Activated T-cell treated with anti-CD3 and anti-CD28 coated beads, Interleukin-2, amount 50 U/mL, for 48 hours (primary cell): ENCODE results near the gene RPS8.
"Not testable (repeated sequence)": the region's sequence is repeated elsewhere in the genome, so short reads cannot be mapped to it uniquely, and the experiment has no call there.

Source experiments
- DNase-seq, 2 experiments: peaks; one replicate each; pipeline ENCODE4 v3.0.0-alpha.2; 2020

RPS8 gene

GRCh38 chr1:44783697-44784093, 8.4 kb downstream of the RPS8 start:
- DNase-seq, result no peak

DNA sequence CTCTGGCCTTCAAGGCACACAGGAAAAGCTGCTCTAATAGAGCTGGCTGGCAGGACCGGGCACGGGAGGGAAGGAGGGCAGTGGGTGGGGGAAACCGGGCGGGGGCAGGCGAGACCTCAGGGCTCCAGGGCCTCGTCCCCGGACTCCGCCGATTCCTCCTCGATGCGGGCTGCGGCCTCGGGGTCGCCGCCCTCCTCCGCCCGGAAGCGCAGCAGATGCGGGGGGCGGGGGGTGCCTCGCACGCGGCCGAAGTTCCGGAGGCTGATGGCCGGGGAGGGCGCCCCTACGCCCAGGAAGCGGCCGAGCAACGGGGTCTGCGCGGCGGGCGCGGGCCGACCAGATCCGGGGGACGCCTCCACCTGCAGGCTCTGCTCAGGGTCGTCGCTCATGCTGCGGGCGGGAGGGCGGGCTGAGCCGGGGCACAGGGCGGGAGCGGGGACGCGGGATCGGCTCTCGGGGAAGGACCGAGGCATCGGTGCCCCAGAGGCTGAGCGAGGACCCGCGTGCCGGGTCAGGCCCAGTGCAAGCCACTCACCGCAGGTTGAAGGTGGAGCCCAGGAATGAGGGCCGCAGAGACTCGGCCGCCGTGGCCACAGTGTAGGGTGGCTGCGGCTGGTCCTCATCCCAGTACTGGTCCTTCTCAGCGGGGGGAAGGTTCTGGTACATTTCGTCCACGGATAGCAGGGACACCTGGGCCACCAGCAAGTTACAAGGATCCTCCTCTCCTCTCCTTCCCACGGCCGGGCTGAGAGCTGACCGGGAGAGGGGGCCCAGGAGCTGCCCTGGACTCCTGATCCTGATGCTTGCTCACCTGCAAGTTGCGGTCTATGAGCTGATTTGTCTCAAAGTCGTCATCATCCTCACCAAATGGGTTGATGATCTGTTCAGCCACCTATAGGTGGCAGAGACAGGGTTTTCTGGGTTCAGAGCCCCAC, 9.0 kb downstream of the RPS8 start:
- peak in 1 of 2 experiments; percentile 59 for DNase-seq

DNA sequence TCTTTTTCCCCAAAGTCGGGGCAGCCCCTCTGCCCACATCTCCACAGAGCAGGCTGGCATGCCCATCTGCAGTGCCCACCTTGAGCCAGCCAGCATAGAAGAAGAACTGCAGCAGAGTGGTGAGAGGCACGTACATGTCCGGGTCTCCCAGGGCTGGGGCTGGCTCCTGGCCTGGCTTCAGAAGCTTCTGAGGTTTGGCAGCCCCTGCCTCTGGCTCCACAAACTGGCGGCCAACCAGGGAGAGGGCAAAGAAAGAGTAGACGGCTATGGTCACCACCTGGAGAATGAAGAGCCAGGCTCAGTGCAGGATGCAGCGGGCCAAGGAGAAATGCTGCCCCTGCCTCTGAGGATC, 9.7 kb downstream of the RPS8 start:
- no peak for DNase-seq

- no peak for DNase-seq
Observed at GRCh38 chr1:44785501-44786137, 10.3 kb downstream of the RPS8 start.

DNA sequence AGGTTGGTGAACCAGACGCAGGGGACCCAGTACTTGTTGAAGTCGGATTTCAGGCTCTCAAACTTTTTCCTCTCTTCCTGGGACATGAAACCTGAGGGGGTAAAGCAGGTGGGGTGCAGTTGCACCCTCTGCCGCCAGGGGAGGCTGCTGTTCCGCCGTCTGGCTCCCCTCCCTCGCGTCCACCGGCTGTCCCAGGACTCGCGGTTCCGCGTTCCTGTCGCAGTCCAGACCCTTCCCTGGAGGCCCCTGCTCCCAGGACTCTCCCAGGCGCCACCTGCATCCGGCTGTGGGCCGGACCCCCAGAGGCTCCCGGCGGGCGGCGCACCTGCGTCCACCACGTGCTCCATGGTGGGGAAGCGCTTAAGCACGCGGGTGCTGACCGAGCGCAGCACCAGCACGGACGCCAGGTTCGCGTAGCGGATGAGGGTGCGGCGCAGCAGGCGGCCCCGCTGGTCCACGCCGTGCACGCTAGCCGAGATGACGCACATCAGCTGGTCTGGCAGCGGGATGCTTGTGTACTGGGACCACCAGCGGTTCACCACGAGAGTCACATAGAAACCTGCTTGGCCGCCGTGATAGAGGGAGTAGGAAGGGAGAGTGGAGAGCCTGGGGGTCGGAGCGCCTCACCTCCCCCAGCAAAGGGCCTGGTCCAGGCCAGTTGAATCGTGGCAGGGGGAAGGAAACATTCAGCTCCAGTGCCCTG, 10.9 kb downstream of the RPS8 start:
- DNase-seq, result peak; percentile 86 to 89

GRCh38 chr1:44786841-44787426, 11.6 kb downstream of the RPS8 start:
- no peak for DNase-seq

DNA sequence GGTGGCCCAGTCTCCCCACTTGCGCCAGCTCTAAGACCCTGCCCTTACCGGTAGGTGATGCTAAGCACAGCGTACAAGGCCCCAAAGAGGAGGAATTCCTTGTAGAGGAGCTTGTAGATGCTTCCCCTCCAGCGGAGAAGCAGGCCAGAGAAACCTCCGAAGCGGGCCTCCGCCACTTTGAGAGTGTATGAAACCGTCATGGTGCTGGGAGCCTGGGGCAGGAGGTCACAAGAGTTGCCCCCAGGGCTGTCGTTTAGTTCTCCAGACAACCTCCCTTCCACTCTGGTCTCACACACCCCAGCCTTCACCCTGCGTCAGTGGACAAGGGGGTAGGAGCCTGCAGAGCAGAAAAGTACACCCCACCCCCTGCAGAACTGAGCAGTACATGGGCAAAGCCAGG, 12.2 kb downstream of the RPS8 start:
- DNase-seq, result no peak

DNA sequence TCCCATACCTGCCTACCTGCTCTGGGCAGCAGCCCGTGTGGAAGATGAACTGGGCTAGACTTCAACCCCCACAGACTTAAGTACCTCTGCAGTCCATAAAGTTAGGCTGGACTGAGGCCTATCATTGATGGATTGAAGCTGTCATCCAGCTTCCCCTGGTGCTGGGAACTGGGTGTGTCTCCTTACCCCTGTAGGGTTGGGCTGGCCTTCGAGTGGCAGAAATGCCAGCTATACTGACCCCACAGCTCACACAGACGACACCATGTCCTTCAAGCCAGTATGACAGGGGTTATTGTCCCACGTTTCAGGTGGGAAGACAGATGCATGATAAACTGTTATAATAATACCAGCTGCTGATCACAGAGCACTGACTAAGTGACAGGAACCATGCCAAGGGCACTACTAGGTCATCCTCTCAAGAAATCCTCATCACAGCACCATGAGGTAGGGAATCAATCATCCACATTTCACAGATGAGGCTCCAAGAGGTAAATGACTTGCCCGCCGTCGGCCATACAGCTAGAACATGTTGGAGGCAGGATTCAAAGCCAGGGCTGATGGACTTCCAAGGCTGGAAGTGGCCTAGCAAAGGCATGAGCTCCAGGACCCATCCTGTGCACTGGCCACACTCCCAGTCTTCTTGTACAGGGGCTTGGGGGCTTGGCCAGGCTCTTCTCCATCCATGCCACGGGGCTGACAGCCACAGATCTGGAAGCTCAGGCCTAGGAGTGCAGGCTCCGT, 12.9 kb downstream of the RPS8 start, which contains the start of gene BEST4:
Gene BEST4 (minus strand): TSS at position 51 of the 741 bp plus-strand sequence. CDS start 465 bp downstream, outside the sequence.
- DNase-seq, result no peak

DNA sequence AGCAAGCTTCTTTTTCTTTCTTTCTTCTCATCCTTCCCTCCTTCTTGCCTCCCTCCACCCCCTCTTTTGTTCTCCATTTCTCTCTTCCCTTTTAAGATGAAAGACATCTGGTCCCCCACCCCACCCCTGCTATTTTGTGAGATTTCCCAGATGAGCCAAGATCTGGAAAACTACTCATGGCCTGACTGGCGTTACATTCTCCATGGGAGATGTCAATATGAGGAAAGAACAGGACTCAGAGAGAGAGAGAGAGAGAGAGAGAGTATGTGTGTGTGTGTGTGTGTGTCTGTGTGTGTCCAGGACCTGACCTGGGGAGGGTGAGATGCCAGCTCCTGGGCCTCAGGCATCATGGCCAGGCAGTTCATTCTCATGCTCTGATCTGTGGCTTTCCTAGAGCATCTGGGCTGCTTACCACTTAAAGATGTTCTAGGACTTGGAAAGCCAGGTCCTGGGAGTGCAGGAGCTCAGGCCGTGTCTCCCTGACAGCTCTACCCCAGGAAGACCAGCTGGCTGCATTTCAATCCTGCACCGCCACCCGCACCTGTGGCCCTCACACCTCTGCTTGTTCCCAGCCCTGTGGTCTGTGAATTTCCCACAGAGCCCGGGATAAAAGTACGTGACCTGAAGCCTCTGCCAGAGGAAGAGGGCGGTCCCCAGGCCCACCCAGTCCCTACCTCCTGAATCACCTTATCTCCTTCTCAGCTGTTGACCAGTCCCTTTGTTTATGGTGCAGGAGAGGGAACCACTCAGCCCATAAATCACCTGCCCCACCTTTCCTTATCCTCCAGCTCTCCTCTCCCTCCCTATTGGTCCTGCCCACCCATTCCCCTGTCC, 15.8 kb downstream of the RPS8 start:
- peak in 1 of 2 experiments; percentile 11 for DNase-seq

- DNase-seq, result peak in 1 of 2 experiments; percentile 15
Observed at GRCh38 chr1:44792736-44793502, 17.6 kb downstream of the RPS8 start.

DNA sequence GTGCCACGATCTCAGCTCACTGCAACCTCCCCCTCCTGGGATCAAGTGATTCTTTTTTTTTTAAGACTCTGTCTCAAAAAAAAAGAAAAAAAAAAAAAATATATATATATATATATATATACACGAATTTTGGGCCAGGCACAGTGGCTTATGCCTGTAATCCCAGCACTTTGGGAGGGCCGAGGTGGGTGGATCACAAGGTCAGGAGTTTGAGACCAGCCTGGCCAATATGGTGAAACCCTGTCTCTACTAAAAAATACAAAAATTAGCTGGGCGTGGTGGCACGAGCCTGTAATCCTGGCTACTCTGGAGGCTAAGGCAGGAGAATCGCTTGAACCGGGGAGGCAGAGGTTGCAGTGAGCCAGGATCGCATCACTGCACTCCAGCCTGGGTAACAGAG, 22.5 kb downstream of the RPS8 start:
- not testable (repeated sequence) for DNase-seq

DNA sequence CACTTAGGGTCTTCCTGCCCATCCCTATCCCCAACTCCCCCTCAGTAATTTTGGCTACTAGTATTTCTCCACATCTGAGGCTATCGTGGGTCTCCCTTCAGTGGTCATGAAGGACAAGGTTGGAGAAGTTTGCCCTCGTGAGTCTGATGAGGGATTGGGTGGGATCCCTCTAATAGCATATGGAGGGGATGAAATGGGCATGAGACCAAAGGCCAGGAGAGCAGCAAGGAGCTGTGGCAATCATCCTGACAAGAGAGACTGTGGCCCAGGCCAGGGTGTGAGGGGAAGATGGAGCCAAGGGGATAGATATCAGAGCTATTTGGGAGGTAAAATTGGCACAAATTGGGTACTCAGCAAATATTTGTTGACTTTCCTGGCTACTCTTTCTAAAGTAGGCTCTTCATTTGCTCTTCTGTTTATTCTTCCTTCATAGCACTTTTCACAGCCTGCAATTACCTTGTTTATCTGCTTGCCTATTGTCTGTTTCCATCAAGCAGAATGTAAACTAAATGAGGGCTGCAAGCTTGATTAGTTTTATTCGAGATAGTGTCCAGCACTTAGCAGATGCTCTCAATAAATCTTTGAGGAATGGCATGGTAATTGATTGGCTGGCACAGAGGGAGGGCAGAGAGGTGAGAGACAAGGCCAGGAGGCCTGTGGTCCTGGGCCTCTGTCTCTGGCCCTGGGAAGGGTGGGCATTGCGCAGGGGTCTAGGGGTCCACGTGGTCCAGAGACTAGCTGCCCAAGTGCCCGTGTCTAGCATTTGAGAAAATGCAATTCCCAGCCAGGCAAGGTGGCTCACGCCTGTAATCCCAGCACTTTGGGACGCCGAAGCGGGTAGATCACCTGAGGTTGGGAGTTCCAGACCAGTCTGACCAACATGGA, 23.4 kb downstream of the RPS8 start:
- DNase-seq, result no peak

- peak; percentile 98 to 99 for DNase-seq
Observed at GRCh38 chr1:44799770-44800584, 24.6 kb downstream of the RPS8 start, which contains the start of gene PLK3. Gene PLK3, plus strand, starts transcription at chr1:44800377. Its CDS starts 87 bp downstream, at chr1:44800464.

DNA sequence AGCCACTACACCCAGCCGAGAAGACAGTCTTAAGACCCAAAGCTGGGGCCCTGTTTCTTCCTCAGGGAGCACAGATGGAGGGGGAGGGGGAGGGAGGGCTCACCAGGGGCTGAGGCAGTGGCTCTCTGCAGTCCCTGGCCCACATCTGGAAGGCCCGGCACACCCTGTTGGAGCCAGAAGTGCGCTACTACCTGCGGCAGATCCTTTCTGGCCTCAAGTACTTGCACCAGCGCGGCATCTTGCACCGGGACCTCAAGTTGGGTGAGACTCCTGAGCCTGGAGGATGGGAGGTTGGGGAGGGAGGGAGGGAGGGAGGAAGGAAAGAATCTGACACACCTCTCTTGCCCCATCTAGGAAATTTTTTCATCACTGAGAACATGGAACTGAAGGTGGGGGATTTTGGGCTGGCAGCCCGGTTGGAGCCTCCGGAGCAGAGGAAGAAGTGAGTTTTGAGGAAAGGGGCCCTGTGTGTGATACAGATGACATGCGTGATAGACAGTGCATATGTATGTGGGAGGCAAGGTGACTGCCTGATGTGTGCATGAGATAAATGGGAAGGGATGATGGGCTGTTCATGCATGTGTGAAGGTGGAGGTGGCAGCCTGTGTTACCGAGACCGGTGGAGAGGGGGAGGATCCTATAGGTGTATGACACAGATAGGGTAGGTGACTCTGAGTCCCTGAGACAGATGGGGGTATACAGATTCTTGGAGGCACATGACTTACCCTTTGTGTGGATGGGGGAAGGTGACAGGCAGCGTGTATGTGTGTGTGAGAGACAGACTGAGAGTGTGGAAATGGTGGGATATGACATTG, 26.4 kb downstream of the RPS8 start:
- DNase-seq, result peak; percentile 60 to 61

DNA sequence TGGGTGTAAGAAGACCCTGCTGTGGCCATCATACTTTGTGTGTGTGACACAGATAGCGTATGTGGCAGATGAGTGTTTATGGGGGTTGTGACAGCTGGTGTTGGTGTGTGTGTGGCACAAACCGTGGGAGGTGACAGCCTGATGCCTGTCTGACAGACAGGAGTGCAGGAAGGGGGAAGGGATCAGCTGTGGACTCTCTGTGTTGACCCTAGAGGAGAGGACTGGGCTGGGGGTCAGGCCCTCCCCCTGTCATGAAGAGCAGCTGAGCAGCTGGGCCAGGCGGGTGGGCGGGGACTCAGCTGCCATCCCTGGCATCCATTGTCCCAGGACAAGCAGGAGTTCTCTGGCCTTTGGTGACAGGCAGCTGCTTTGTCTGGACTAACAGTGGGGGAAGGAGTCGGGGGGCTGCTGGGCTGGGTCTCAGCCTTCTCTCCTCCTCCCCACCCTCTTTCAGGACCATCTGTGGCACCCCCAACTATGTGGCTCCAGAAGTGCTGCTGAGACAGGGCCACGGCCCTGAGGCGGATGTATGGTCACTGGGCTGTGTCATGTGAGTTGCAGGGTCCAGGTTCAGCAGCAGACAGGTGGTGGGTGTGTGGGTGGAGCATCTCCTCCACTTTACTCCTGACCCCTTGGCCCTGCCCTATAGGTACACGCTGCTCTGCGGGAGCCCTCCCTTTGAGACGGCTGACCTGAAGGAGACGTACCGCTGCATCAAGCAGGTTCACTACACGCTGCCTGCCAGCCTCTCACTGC, 27.1 kb downstream of the RPS8 start:
- no peak for DNase-seq

DNA sequence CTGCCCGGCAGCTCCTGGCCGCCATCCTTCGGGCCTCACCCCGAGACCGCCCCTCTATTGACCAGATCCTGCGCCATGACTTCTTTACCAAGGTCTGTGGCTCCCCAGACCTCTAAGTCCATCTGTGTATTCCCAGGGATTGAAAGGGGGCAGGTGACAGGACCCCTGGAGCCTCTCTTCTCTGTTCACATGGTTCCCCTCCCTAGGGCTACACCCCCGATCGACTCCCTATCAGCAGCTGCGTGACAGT, 27.6 kb downstream of the RPS8 start:
- DNase-seq, result no peak
